NCI-H1417 (cell line): ENCODE measurements around the gene USP15.

ENCODE experiments used
- DNase-seq, 3 experiments: peaks; one replicate each; lab custom pipeline; 2025; lab: John Stamatoyannopoulos, UW

Gene USP15

GRCh38 chr12:62258231-62258630 lies 2.0 kb upstream of the USP15 start:
- DNase-seq = peak in 1 of 3 experiments; percentile 48

- DNase-seq = peak in 2 of 3 experiments; percentile 86 to 92
These were observed 1.1 kb upstream of the USP15 start for GRCh38 chr12:62258941-62259630.

- DNase-seq = peak in 1 of 3 experiments; percentile 86
These were observed 592 bp upstream of the USP15 start for GRCh38 chr12:62259631-62259992.

- peak; percentile 56 to 78 (median 70) for DNase-seq
These were observed 804 bp downstream of the USP15 start for GRCh38 chr12:62260733-62261683.

GRCh38 chr12:62261876-62262517 lies 1.8 kb downstream of the USP15 start:
- DNase-seq = no peak

GRCh38 chr12:62263232-62263631 lies 3.0 kb downstream of the USP15 start:
- DNase-seq = no peak

- no peak for DNase-seq
These were observed 3.8 kb downstream of the USP15 start for GRCh38 chr12:62263966-62264365.

- no peak for DNase-seq
These were observed 4.5 kb downstream of the USP15 start for GRCh38 chr12:62264706-62265105.

GRCh38 chr12:62265511-62265910 lies 5.3 kb downstream of the USP15 start:
- DNase-seq = no peak

- no peak for DNase-seq
These were observed 6.8 kb downstream of the USP15 start for GRCh38 chr12:62267026-62267425.

GRCh38 chr12:62267480-62267879 lies 7.3 kb downstream of the USP15 start:
- DNase-seq = no peak

GRCh38 chr12:62268956-62269355 lies 8.8 kb downstream of the USP15 start:
- no peak for DNase-seq

- DNase-seq = no peak
These were observed 9.4 kb downstream of the USP15 start for GRCh38 chr12:62269464-62270228.

GRCh38 chr12:62270384-62270783 lies 10.2 kb downstream of the USP15 start:
- no peak for DNase-seq

GRCh38 chr12:62270872-62271271 lies 10.7 kb downstream of the USP15 start:
- DNase-seq = no peak

- DNase-seq = no peak
These were observed 12.8 kb downstream of the USP15 start for GRCh38 chr12:62272936-62273552.

- DNase-seq = no peak
These were observed 13.6 kb downstream of the USP15 start for GRCh38 chr12:62273724-62274380.

GRCh38 chr12:62278022-62278421 lies 17.8 kb downstream of the USP15 start:
- DNase-seq = no peak

- no peak for DNase-seq
These were observed 18.9 kb downstream of the USP15 start for GRCh38 chr12:62279058-62279457.

- DNase-seq = no peak
These were observed 19.8 kb downstream of the USP15 start for GRCh38 chr12:62279961-62280360.
